IMR-90 (cell line): ENCODE measurements around the gene CEP72. TPM values are rescaled to one million over a fixed set of nuclear protein-coding genes. Genes with fewer than 3 reads are reported as not detected.

ENCODE experiments used
- ATAC-seq: fragments of 200-7000 bp; cut with Tn5 transposase; 2 replicates; pipeline ENCODE4 v1.9.1; 2020; ENCODE audit warnings: low read depth, mild to moderate bottlenecking, moderate library complexity
- BruUV-seq: library from RNA; stranded (reverse); fragments of 400-500 nt; replicated peaks from 2 replicates; lab custom pipeline; 2021; lab: Mats Ljungman, UMichigan
- CTCF ChIA-PET: fragments of 300-600 bp; formaldehyde crosslinking; extraction: SDS; loops from one replicate; lab custom pipeline; 2021; ENCODE audit warnings: antibody characterized with exemption; lab: Yijun Ruan, JAX
- POLR2A ChIA-PET: fragments of 300-600 bp; sonication (Branson Sonifier 250); formaldehyde crosslinking; loops from one replicate; lab custom pipeline; 2022; ENCODE audit warnings: antibody characterized with exemption; ENCODE audit not compliant: unreplicated experiment; lab: Charles Lee
- DNase-seq: peaks from one replicate; pipeline ENCODE4 v3.0.0; 2013
- H2AFZ ChIP-seq: replicated peaks from 2 replicates; pipeline ENCODE3; 2013; ENCODE audit warnings: low read length, mild to moderate bottlenecking; ENCODE audit not compliant: poor library complexity
- H2AK5ac ChIP-seq: 2 replicates; pipeline ENCODE4 v1.6.1; 2013; ENCODE audit warnings: low read depth, low read length, inconsistent platforms
- H2AK9ac ChIP-seq: replicated peaks from 2 replicates; pipeline ENCODE3; 2013; ENCODE audit warnings: mild to moderate bottlenecking, low read depth, low read length, moderate library complexity; ENCODE audit not compliant: poor library complexity
- H2BK120ac ChIP-seq: 2 replicates; pipeline ENCODE4 v1.6.1; 2013; ENCODE audit warnings: low read depth, low read length, inconsistent platforms
- H2BK15ac ChIP-seq: 3 replicates; pipeline ENCODE4 v1.6.1; 2013; ENCODE audit warnings: low read depth, low read length, inconsistent platforms
- H2BK20ac ChIP-seq: 2 replicates; pipeline ENCODE4 v1.6.1; 2013; ENCODE audit warnings: low read depth, mild to moderate bottlenecking, inconsistent platforms, low read length, moderate library complexity
- H2BK5ac ChIP-seq: 2 replicates; pipeline ENCODE4 v1.6.1; 2013; ENCODE audit warnings: mild to moderate bottlenecking, low read depth, low read length, inconsistent platforms; ENCODE audit not compliant: poor library complexity, severe bottlenecking
- H3K14ac ChIP-seq: replicated peaks from 2 replicates; pipeline ENCODE4 v1.6.1; 2013; ENCODE audit warnings: low read depth, low read length, inconsistent platforms
- H3K18ac ChIP-seq: 2 replicates; pipeline ENCODE4 v1.6.1; 2013; ENCODE audit warnings: low read depth, low read length, control low read depth
- H3K23ac ChIP-seq: 2 replicates; pipeline ENCODE4 v1.6.1; 2013; ENCODE audit warnings: low read depth, low read length, inconsistent platforms
- H3K27ac ChIP-seq: 2 replicates; pipeline ENCODE4 v1.5.1; 2013; ENCODE audit warnings: mild to moderate bottlenecking, control low read depth, low read length; ENCODE audit not compliant: insufficient read depth
- H3K27me3 ChIP-seq: 2 replicates; pipeline ENCODE4 v1.6.1; 2013; ENCODE audit warnings: low read length; ENCODE audit not compliant: control insufficient read depth, insufficient read depth
- H3K36me3 ChIP-seq: 2 replicates; pipeline ENCODE4 v1.6.1; 2013; ENCODE audit warnings: low read length, mixed read lengths; ENCODE audit not compliant: control insufficient read depth, insufficient read depth
- H3K4ac ChIP-seq: 2 replicates; pipeline ENCODE4 v1.6.1; 2013; ENCODE audit warnings: low read depth, low read length, inconsistent platforms
- H3K4me1 ChIP-seq: 2 replicates; pipeline ENCODE4 v1.6.1; 2013; ENCODE audit warnings: low read length, mixed read lengths; ENCODE audit not compliant: control insufficient read depth, insufficient read depth
- H3K4me2 ChIP-seq: 2 replicates; pipeline ENCODE4 v1.6.1; 2013; ENCODE audit warnings: low read depth, mild to moderate bottlenecking, control low read depth, low read length, moderate library complexity
- H3K4me3 ChIP-seq: 2 replicates; pipeline ENCODE4 v1.5.1; 2013; ENCODE audit warnings: low read depth, mild to moderate bottlenecking, control low read depth, low read length, moderate library complexity; ENCODE audit not compliant: insufficient read depth
- H3K56ac ChIP-seq: 2 replicates; pipeline ENCODE4 v1.6.1; 2013; ENCODE audit warnings: low read length, inconsistent platforms; ENCODE audit not compliant: insufficient read depth; ENCODE audit errors: extremely low read depth
- H3K79me1 ChIP-seq, 2 experiments: 2 replicates each; pipeline ENCODE4 v1.6.1; 2013; ENCODE audit warnings: low read length in 2 of 2, inconsistent platforms in 1 of 2, low read depth in 1 of 2
- H3K9ac ChIP-seq: 2 replicates; pipeline ENCODE4 v1.6.1; 2013; ENCODE audit warnings: low read depth, low read length, control low read depth
- H3K9me1 ChIP-seq: 2 replicates; pipeline ENCODE4 v1.6.1; 2013; ENCODE audit warnings: low read length, inconsistent platforms; ENCODE audit not compliant: insufficient read depth
- H3K9me3 ChIP-seq: 2 replicates; pipeline ENCODE4 v1.6.1; 2013; ENCODE audit warnings: low read length; ENCODE audit not compliant: control insufficient read depth, insufficient read depth
- H4K20me1 ChIP-seq: 2 replicates; pipeline ENCODE4 v1.6.1; 2013; ENCODE audit warnings: low read length, inconsistent platforms; ENCODE audit not compliant: insufficient read depth
- H4K5ac ChIP-seq: 2 replicates; pipeline ENCODE4 v1.6.1; 2013; ENCODE audit warnings: mild to moderate bottlenecking, low read depth, low read length, control low read depth
- H4K8ac ChIP-seq, 2 experiments: 2 replicates each; pipeline ENCODE4 v1.6.1; 2013; ENCODE audit warnings: low read depth in 2 of 2, low read length in 2 of 2, control low read depth in 1 of 2, inconsistent platforms in 1 of 2
- H4K91ac ChIP-seq: 2 replicates; pipeline ENCODE4 v1.6.1; 2013; ENCODE audit warnings: low read depth, low read length, inconsistent platforms; ENCODE audit not compliant: insufficient read depth
- BHLHE40 ChIP-seq: fragments of 150-350 bp; IDR thresholded peaks from 2 replicates; pipeline ENCODE4 v1.6.1; 2016; ENCODE audit warnings: mild to moderate bottlenecking, low read depth, low read length
- CEBPB ChIP-seq: IDR thresholded peaks from 2 replicates; pipeline ENCODE4 v1.6.1; 2012; ENCODE audit warnings: low read depth, low read length, improper control_type of control experiment
- CTCF ChIP-seq: conservative IDR thresholded peaks from 2 replicates; pipeline ENCODE4 v1.5.1; 2012; ENCODE audit warnings: mild to moderate bottlenecking, low read depth, low read length, improper control_type of control experiment
- FOS ChIP-seq: fragments of 150-350 bp; IDR thresholded peaks from 2 replicates; pipeline ENCODE4 v1.6.1; 2016; ENCODE audit warnings: low read depth, low read length
- MAZ ChIP-seq: IDR thresholded peaks from 2 replicates; pipeline ENCODE4 v1.6.1; 2012; ENCODE audit warnings: low read depth, mild to moderate bottlenecking, low read length, improper control_type of control experiment, moderate library complexity, borderline replicate concordance
- MXI1 ChIP-seq: IDR thresholded peaks from 2 replicates; pipeline ENCODE4 v1.6.1; 2012; ENCODE audit warnings: low read depth, mild to moderate bottlenecking, low read length, moderate library complexity, borderline replicate concordance
- NFE2L2 ChIP-seq: fragments of 150-350 bp; IDR thresholded peaks from 2 replicates; pipeline ENCODE4 v1.6.1; 2016; ENCODE audit warnings: low read depth, mild to moderate bottlenecking, low read length
- POLR2A ChIP-seq: IDR thresholded peaks from 2 replicates; pipeline ENCODE4 v1.6.1; 2012; ENCODE audit warnings: mild to moderate bottlenecking, low read depth, low read length
- RAD21 ChIP-seq: IDR thresholded peaks from 2 replicates; pipeline ENCODE4 v1.6.1; 2012; ENCODE audit warnings: low read length, improper control_type of control experiment
- RCOR1 ChIP-seq: IDR thresholded peaks from 2 replicates; pipeline ENCODE4 v1.6.1; 2012; ENCODE audit warnings: mild to moderate bottlenecking, low read length, improper control_type of control experiment; ENCODE audit not compliant: insufficient replicate concordance
- RFX5 ChIP-seq: IDR thresholded peaks from 2 replicates; pipeline ENCODE4 v1.8.0; 2012; ENCODE audit warnings: low read depth, mild to moderate bottlenecking, low read length, moderate library complexity
- SMC3 ChIP-seq: fragments of 150-350 bp; IDR thresholded peaks from 2 replicates; pipeline ENCODE4 v1.6.1; 2016; ENCODE audit warnings: low read depth, mild to moderate bottlenecking, antibody characterized with exemption, low read length, moderate library complexity
- WGBS, 2 experiments: methylation state at CpG; one replicate each; pipeline versions ENCODE4 v1.1.5 to v1.1.7; 2013; ENCODE audit warnings: missing lambda C conversion rate in 2 of 2; ENCODE audit not compliant: insufficient read length in 1 of 2; ENCODE audit errors: extremely low coverage in 2 of 2; 5-methylcytosine and 5-hydroxymethylcytosine counted together
- dilution Hi-C: fragments of 300-500 bp; cut with HindIII; formaldehyde crosslinking; loops from one replicate; pipeline ENCODE4 v1.14.3; 2018; ENCODE audit warnings: low sequenced_read_pairs; ENCODE audit not compliant: unreplicated experiment
- in situ Hi-C: fragments of 300-500 bp; cut with MboI; formaldehyde crosslinking; loops from 3 replicates; pipeline ENCODE4 v1.14.3; 2019; ENCODE audit warnings: low sequenced_read_pairs, inconsistent platforms, mixed read lengths
- intact Hi-C: fragments of 100-400 bp; cut with micrococcal nuclease; formaldehyde crosslinking; loops from 2 replicates; pipeline ENCODE4 v1.10.0; 2022
- polyA plus RNA-seq, 3 experiments: library from polyadenylated mRNA; depleted of rRNA; stranded (reverse); fragments of >200 nt; gene quantifications; 2 replicates each; pipeline ENCODE4 v1.2.3, GENCODE V29; 2012; ENCODE audit warnings: low replicate concordance in 1 of 3
- total RNA-seq: library from RNA; depleted of rRNA; stranded (reverse); fragments of >200 nt; gene quantifications from 2 replicates; pipeline ENCODE4 v1.2.3, GENCODE V29; 2012
- TF ChIP-seq, protein P1 (sequence below): fragments of 150-350 bp; IDR thresholded peaks from 2 replicates; pipeline ENCODE4 v1.6.1; 2017; ENCODE audit warnings: mild to moderate bottlenecking, antibody characterized with exemption, low read length, low read depth

The CEP72 gene
- total and polyA plus RNA-seq, 2 of the 4 experiments (the other 2 are of a cell fraction): 2.9 to 4.3 TPM

GRCh38 chr5:617896-618295, 5.8 kb downstream of the CEP72 start:
- H3K9me1 ChIP-seq: no peaks in the 10 kb centered on the region; the same call in 1 of the 2 replicates
- dilution Hi-C loops (no loop called here), intact Hi-C loops (loop anchor here (10.0 kb wide), 1 partner anchor 303 kb away; no protein-coding TSS in a partner anchor), in situ Hi-C loops (no loop called here)
- no peaks in the 10 kb centered on the region for H3K9me3 ChIP-seq
- no peak overlapping the region for H4K5ac ChIP-seq
- no peaks in the 10 kb centered on the region for H3K27me3 ChIP-seq
- H3K18ac ChIP-seq: no peak overlapping the region
- peaks cover 8% of the 10 kb centered on the region for H3K36me3 ChIP-seq
- no peak overlapping the region for H2AK9ac ChIP-seq
- no peak overlapping the region for H2BK120ac ChIP-seq
- no peak overlapping the region for H2BK20ac ChIP-seq
- TF ChIP-seq BHLHE40 (no peak), RAD21 (no peak), CTCF (no peak), POLR2A (no peak), NFE2L2 (no peak), MXI1 (no peak), RFX5 (no peak), CEBPB (no peak), MAZ (no peak), SMC3 (no peak), FOS (no peak), RCOR1 (no peak)
- TF ChIP-seq, protein P1, sequence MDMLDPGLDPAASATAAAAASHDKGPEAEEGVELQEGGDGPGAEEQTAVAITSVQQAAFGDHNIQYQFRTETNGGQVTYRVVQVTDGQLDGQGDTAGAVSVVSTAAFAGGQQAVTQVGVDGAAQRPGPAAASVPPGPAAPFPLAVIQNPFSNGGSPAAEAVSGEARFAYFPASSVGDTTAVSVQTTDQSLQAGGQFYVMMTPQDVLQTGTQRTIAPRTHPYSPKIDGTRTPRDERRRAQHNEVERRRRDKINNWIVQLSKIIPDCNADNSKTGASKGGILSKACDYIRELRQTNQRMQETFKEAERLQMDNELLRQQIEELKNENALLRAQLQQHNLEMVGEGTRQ: no peak
- no peak overlapping the region for H3K4ac ChIP-seq
- H3K27ac ChIP-seq: no peak overlapping the region
- H3K23ac ChIP-seq: no peak overlapping the region
- H3K56ac ChIP-seq: no peak overlapping the region
- H2BK15ac ChIP-seq: no peak overlapping the region
- no peak for DNase-seq
- H2AFZ ChIP-seq: no peak overlapping the region
- ChIA-PET POLR2A (no interaction called here), CTCF (no interaction called here)
- no peak overlapping the region for H2BK5ac ChIP-seq
- H3K4me3 ChIP-seq: no peak overlapping the region
- no peak overlapping the region for H3K4me2 ChIP-seq
- BruUV-seq: no TSS peak
- no peak for ATAC-seq
- H4K91ac ChIP-seq: no peak overlapping the region
- H3K9ac ChIP-seq: no peak overlapping the region
- no peak overlapping the region for H2AK5ac ChIP-seq
- H3K4me1 ChIP-seq: no peaks in the 10 kb centered on the region
- WGBS, 2 experiments: 98% methylated on average over 7 of the region's 12 CpGs; no CpG with 5 or more reads in 1 of the 2 experiments
- peaks cover 19 to 22% of the 10 kb centered on the region in 2 experiments for H3K79me1 ChIP-seq
- H4K20me1 ChIP-seq: no peaks in the 10 kb centered on the region
- H3K14ac ChIP-seq: no peak overlapping the region
- H4K8ac ChIP-seq: no peak overlapping the region
